NCI-H1694 (cell line): Measurements from ENCODE around the gene MEN1.
"Not testable (repeated sequence)": the region's sequence is repeated elsewhere in the genome, so short reads cannot be mapped to it uniquely, and the experiment has no call there.

ENCODE experiments used
- DNase-seq: peaks from one replicate; lab custom pipeline; 2025; lab: John Stamatoyannopoulos, UW

MEN1 gene

GRCh38 chr11:64832467-64833197 is 22.3 kb upstream of the MEN1 start:
- DNase-seq, result no peak

GRCh38 chr11:64831411-64831891 is 21.1 kb upstream of the MEN1 start:
- no peak for DNase-seq

- DNase-seq, result no peak
These were observed 19.3 kb upstream of the MEN1 start for GRCh38 chr11:64829536-64830251.

- no peak for DNase-seq
These were observed 17.1 kb upstream of the MEN1 start for GRCh38 chr11:64827451-64827839.

- DNase-seq, result no peak
These were observed 16.5 kb upstream of the MEN1 start for GRCh38 chr11:64826578-64827450.

- DNase-seq, result no peak
These were observed 15.7 kb upstream of the MEN1 start for GRCh38 chr11:64826062-64826461.

- no peak for DNase-seq
These were observed 13.3 kb upstream of the MEN1 start for GRCh38 chr11:64823568-64824119.

GRCh38 chr11:64817476-64817875 is 7.1 kb upstream of the MEN1 start:
- no peak for DNase-seq

GRCh38 chr11:64815433-64815832 is 5.1 kb upstream of the MEN1 start:
- not testable (repeated sequence) for DNase-seq

GRCh38 chr11:64814712-64815187 is 4.4 kb upstream of the MEN1 start:
- no peak for DNase-seq

- no peak for DNase-seq
These were observed 3.5 kb upstream of the MEN1 start for GRCh38 chr11:64813826-64814225.

GRCh38 chr11:64810891-64811272 is 531 bp upstream of the MEN1 start:
- no peak for DNase-seq

GRCh38 chr11:64809781-64810241 is 540 bp downstream of the MEN1 start:
- no peak for DNase-seq

GRCh38 chr11:64805481-64805880 is 4.9 kb downstream of the MEN1 start:
- DNase-seq, result no peak

GRCh38 chr11:64804346-64805210 is 5.8 kb downstream of the MEN1 start:
- no peak for DNase-seq

- no peak for DNase-seq
These were observed 6.5 kb downstream of the MEN1 start for GRCh38 chr11:64803846-64804345.

GRCh38 chr11:64803158-64803845 is 7.0 kb downstream of the MEN1 start, which contains the start of gene MAP4K2:
Gene MAP4K2, minus strand, starts transcription at chr11:64803214. Its CDS starts 65 bp downstream, at chr11:64803149.
- peak; percentile 60 for DNase-seq

- DNase-seq, result no peak
These were observed 7.8 kb downstream of the MEN1 start for GRCh38 chr11:64802370-64803157.
